GM11168 (cell line): Measurements from ENCODE around the gene HRH1.
"Not testable (repeated sequence)": the region's sequence is repeated elsewhere in the genome, so short reads cannot be mapped to it uniquely, and the experiment has no call there.

Experiments
- in situ Hi-C: fragments of 300-500 bp; cut with MboI; formaldehyde crosslinking; loops from one replicate; pipeline ENCODE4 v1.12.0; 2022; ENCODE audit warnings: low sequenced_read_pairs; ENCODE audit not compliant: unreplicated experiment

The HRH1 gene

GRCh38 chr3:11235385-11235784, 81.1 kb downstream of the HRH1 start:
- in situ Hi-C loops, result loop anchor here (25.0 kb wide), 1 partner anchor 427 kb away; no protein-coding TSS in a partner anchor

- in situ Hi-C loops, result loop anchor here (25.0 kb wide), 1 partner anchor 425 kb away; no protein-coding TSS in a partner anchor
Observed at GRCh38 chr3:11236588-11237461, 82.5 kb downstream of the HRH1 start.

- in situ Hi-C loops, result loop anchor here (25.0 kb wide), 1 partner anchor 424 kb away; no protein-coding TSS in a partner anchor
Observed at GRCh38 chr3:11238060-11238459, 83.8 kb downstream of the HRH1 start.

- in situ Hi-C loops, result loop anchor here (25.0 kb wide), 1 partner anchor 423 kb away; no protein-coding TSS in a partner anchor
Observed at GRCh38 chr3:11238880-11239279, 84.6 kb downstream of the HRH1 start.

GRCh38 chr3:11239796-11240195, 85.5 kb downstream of the HRH1 start:
- in situ Hi-C loops, result loop anchor here (25.0 kb wide), 1 partner anchor 423 kb away; no protein-coding TSS in a partner anchor

GRCh38 chr3:11240496-11240895, 86.2 kb downstream of the HRH1 start:
- in situ Hi-C loops, result loop anchor here (25.0 kb wide), 1 partner anchor 422 kb away; no protein-coding TSS in a partner anchor

GRCh38 chr3:11244121-11244677, 89.9 kb downstream of the HRH1 start:
- in situ Hi-C loops, result loop anchor here (25.0 kb wide), 1 partner anchor 418 kb away; no protein-coding TSS in a partner anchor

- in situ Hi-C loops, result loop anchor here (25.0 kb wide), 1 partner anchor 417 kb away; no protein-coding TSS in a partner anchor
Observed at GRCh38 chr3:11245276-11245675, 91.0 kb downstream of the HRH1 start.

GRCh38 chr3:11245827-11246662, 91.8 kb downstream of the HRH1 start:
- in situ Hi-C loops, result loop anchor here (25.0 kb wide), 1 partner anchor 416 kb away; no protein-coding TSS in a partner anchor

- in situ Hi-C loops, result loop anchor here (25.0 kb wide), 1 partner anchor 416 kb away; no protein-coding TSS in a partner anchor
Observed at GRCh38 chr3:11246663-11246970, 92.3 kb downstream of the HRH1 start.

GRCh38 chr3:11247362-11247761, 93.1 kb downstream of the HRH1 start:
- in situ Hi-C loops, result loop anchor here (25.0 kb wide), 1 partner anchor 415 kb away; no protein-coding TSS in a partner anchor

- in situ Hi-C loops, result loop anchor here (25.0 kb wide), 1 partner anchor 414 kb away; no protein-coding TSS in a partner anchor
Observed at GRCh38 chr3:11248596-11248995, 94.3 kb downstream of the HRH1 start.

- in situ Hi-C loops, result loop anchor here (5.0 kb wide), 1 partner anchor 76 kb away; no protein-coding TSS in a partner anchor
Observed at GRCh38 chr3:11250902-11251806, 96.9 kb downstream of the HRH1 start.

- in situ Hi-C loops, result loop anchor here (5.0 kb wide), 1 partner anchor 76 kb away; no protein-coding TSS in a partner anchor
Observed at GRCh38 chr3:11251807-11252176, 97.5 kb downstream of the HRH1 start.

- in situ Hi-C loops, result loop anchor here (5.0 kb wide), 1 partner anchor 72 kb away; no protein-coding TSS in a partner anchor
Observed at GRCh38 chr3:11254876-11255275, 100.6 kb downstream of the HRH1 start.

- in situ Hi-C loops, result not testable (repeated sequence)
Observed at GRCh38 chr3:11255537-11255936, 101.2 kb downstream of the HRH1 start.

- in situ Hi-C loops, result no loop called here
Observed at GRCh38 chr3:11258958-11259357, 104.7 kb downstream of the HRH1 start.

- in situ Hi-C loops, result no loop called here
Observed at GRCh38 chr3:11260460-11260859, 106.2 kb downstream of the HRH1 start.

GRCh38 chr3:11269007-11269406, 114.7 kb downstream of the HRH1 start:
- in situ Hi-C loops, result no loop called here
